ENCODE data around the gene YWHAQ.
A peak's percentile ranks its signal among the peaks of the same experiment; 100 is the strongest.
"Not testable (repeated sequence)": the region's sequence is repeated elsewhere in the genome, so short reads cannot be mapped to it uniquely, and the experiment has no call there.

Gene YWHAQ

DNA sequence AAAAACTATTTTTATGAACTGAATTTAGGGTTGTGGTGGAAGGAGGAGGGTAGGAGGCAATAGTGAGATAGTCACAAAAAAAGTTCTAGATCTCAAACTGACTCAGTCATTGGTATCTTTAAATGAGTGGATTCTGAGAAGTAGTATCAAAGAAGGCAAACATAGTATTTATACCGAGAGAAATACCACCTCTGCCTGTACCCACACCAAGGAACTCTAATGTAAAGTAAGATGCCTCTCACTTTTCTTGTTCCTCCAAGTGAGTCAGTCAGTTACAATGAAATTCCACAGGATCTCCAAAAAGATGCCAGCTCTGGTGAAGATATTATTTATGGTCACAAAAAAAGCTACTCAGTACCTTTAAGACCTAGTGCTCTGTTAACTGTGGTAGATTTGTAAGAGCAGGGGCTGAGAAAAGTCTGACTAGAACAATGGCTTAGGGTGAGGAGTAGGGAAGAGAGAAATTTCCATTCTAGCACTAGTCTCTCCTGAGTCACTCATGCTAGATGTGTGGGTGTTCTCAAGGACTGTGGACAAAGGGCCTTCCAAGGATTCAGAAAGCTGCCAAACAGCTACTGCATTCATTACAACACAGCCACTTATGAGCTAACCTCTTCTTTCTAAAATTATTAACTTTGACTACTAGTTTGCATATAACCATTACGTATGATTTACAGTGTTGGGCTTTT lies 36.3 kb downstream of the YWHAQ start:
- no peak for DNase-seq (ENCODE audit: low read depth in 2 of 3, low spot score in 1 of 3)

GRCh38 chr2:9593925-9594324 lies 36.9 kb downstream of the YWHAQ start:
- DNase-seq (ENCODE audit: low read depth in 2 of 3, low spot score in 1 of 3): no peak

GRCh38 chr2:9592699-9593098 lies 38.1 kb downstream of the YWHAQ start:
- no peak for DNase-seq (ENCODE audit: low read depth in 2 of 3, low spot score in 1 of 3)

- no peak for DNase-seq (ENCODE audit: low read depth in 2 of 3, low spot score in 1 of 3)
Measured at GRCh38 chr2:9590641-9591040, 40.2 kb downstream of the YWHAQ start.

DNA sequence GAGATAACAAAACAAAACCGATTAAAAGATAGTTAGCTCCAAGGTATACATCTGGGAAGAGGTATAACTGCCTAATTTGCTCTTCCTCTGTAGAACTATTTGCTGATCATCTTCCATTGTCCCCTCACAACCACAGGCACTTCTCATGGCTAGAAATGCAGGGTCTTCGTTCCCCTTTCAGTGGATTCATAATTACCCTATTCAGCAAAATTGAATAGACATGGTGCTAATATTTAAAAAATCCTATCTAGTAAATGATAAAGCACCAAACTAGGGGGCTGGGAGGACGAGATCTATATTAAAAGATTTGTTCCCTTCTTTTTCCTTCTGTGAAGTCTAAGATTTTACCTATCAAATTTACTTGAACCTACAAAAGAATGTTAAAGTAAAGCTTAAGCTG lies 44.3 kb downstream of the YWHAQ start:
- DNase-seq (ENCODE audit: low read depth in 2 of 3, low spot score in 1 of 3): no peak

GRCh38 chr2:9585486-9585885 lies 45.3 kb downstream of the YWHAQ start:
- DNase-seq (ENCODE audit: low read depth in 2 of 3, low spot score in 1 of 3): no peak

DNA sequence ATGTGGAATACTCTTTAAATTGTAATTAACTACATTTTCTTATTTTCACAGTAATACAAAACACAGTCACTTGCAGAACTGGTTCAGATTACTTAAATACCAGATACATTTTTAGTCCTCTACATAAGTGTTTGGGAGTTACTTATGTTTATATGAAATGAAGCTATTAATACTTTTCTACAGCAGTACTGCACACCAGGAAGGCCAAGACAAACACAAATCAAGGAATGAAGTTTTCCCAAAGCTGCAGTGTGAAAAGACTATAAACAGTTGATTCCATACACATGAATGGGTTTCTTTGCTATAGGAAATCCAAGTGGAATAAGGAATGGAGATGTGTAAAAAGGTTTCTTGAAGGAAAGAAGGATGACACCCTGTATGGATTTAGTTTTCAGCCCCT lies 45.9 kb downstream of the YWHAQ start:
- not testable (repeated sequence) for DNase-seq (ENCODE audit: low read depth in 2 of 3, low spot score in 1 of 3)

DNA sequence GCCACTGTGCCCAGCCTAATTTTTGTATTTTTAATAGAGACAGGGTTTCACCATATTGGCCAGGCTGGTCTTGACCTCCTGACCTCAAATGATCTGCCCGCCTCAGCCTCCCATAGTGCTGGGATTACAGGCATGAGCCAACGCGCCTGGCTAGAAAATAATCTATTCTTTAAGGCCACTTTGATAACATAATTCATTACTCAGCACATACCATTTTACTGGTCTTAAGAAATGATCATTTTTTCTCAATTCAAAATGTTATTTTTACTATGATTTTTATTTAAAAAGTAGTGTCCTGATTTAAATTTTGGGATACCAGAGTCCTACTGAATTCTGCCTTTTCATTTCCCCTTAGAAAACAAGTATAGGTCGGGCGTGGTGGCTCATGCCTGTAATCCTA lies 48.2 kb downstream of the YWHAQ start:
- DNase-seq (ENCODE audit: low read depth in 2 of 3, low spot score in 1 of 3): no peak

GRCh38 chr2:9578467-9579235 lies 52.1 kb downstream of the YWHAQ start:
- no peak for DNase-seq (ENCODE audit: low read depth in 2 of 3, low spot score in 1 of 3)

DNA sequence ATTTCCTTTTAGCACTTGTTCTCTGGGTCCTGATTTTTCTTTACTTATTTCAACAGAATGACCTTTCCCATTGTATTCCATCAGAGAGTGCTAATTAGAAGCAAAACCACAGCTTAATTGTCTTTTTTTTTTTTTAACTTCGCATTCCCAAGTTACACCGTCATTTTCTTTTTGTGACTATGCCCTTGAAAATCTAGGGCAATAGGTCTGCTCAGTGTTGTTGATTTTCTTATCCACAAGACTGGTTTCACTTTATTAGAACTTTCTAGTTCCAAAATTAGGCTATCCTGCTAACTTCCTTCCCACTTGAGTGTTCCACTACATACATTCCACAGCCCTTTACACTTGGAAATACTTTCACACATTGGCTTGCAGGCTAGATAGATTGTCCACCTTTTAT lies 56.5 kb downstream of the YWHAQ start:
- no peak for DNase-seq (ENCODE audit: low read depth in 2 of 3, low spot score in 1 of 3)

DNA sequence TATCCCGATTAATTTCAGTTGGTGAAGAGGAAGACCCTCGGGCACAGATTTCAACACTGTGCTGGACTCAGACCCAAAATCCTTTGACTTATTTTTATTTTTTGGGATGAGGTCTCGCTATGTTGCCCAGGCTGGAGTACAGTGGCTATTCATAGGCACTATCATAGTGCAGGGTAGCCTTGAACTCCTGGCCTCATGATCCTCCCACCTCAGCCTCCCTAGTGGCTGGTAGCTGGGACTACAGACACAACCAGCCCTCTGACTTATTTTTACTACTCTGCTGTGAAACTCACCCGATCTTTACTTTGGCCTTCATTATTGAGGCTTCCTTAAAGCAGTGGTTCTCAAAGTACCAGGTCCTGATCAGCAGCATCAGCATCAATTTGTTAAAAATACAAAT lies 57.0 kb downstream of the YWHAQ start:
- DNase-seq (ENCODE audit: low read depth in 2 of 3, low spot score in 1 of 3): no peak

DNA sequence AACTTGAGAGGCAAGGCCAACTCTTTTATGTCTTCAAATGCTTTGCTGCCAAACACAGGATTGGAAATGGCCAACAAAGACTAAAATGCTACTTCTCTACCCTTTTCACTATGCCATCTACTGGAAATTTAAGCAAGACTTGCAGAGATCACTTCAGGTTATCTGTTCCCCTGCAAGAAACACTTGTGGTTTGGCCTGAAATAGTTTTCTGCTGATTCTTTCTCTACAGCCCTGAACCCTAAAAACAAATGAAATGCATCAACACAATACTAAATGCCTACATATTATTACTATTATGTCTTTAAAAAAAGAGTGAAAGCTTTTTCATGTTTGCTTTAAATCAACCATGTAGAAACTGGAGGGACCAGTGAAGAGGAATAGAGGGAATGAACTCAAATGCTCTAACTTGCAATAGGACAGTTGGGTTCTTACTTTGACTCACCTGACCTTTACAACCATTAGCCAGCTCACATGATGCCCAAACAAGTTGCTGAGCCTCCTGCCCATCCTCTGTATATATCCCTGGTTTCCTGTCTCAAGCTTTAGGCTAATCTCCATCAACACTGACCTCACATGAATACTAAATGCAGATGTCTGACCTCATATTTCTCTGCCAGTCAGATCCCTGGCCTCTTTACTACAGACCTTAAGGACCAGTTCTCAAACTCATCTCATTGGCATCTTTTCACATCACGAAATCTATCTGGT lies 57.6 kb downstream of the YWHAQ start:
- DNase-seq (ENCODE audit: low read depth in 2 of 3, low spot score in 1 of 3): no peak

DNA sequence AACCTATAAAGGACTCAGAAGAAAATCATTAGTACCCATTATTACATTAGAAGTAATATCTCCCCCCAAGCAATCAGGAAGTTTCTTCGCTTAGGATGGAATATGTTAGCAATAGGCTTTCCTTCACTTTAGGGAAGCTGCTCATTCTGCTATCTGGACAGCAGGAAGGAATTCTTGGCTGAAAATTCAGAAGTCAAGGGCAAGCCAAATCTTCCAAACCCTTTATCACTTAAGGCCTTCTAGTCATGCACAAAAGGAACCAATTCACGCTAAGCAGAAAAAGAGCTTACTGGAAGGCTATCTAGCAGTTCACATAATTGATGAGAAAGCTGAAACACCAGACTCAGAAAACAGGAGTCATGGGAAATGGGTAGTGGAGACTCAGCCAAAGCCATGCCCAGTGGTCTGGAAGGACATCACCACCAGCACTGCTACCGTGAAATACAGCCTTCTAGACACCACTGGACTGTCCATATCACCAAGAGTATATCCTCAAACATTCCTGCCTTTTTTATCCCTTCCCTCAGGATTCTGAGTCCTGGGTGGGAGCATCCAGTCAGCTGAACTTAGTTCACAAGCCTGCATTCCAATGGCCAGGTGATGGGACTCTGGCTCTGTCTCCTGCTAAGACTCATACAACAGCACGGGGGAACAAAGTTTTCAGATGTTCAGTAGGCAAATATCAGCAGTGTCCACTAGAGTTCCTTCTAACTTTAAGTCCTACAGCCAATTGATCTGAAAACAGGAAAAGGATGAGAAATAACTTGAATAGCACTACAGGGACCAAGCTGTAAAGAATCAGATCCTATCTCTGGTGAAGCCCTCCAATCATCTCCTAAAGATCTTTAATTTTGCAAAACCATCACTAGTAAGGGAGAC lies 60.4 kb downstream of the YWHAQ start:
- no peak for DNase-seq (ENCODE audit: low read depth in 2 of 3, low spot score in 1 of 3)

- DNase-seq (ENCODE audit: low read depth in 2 of 3, low spot score in 1 of 3): no peak
Measured at GRCh38 chr2:9565436-9566153, 65.2 kb downstream of the YWHAQ start.

DNA sequence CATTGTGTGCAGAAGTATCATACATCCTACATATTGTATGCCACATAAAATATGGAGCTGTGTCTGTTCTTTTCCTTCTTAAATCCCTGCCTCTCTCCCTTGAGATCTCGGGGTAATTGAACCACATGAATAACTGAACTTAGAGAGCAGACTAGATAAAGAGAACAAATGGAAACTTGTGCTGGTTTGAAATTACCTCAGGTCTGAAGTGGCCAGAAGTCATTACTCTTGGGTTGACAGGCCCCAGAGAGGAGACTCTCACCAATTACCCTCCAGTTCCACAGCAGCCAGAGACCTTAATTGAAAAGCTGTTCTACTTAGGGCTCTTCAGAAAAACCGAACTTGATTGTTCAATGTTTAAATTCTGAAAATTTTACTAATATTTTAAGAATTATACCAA lies 70.2 kb downstream of the YWHAQ start:
- no peak for DNase-seq (ENCODE audit: low read depth in 2 of 3, low spot score in 1 of 3)

GRCh38 chr2:9558948-9559381 lies 71.8 kb downstream of the YWHAQ start:
- DNase-seq (ENCODE audit: low read depth in 2 of 3, low spot score in 1 of 3): no peak

- DNase-seq (ENCODE audit: low read depth in 2 of 3, low spot score in 1 of 3): no peak
Measured at GRCh38 chr2:9556121-9556743, 74.6 kb downstream of the YWHAQ start.

DNA sequence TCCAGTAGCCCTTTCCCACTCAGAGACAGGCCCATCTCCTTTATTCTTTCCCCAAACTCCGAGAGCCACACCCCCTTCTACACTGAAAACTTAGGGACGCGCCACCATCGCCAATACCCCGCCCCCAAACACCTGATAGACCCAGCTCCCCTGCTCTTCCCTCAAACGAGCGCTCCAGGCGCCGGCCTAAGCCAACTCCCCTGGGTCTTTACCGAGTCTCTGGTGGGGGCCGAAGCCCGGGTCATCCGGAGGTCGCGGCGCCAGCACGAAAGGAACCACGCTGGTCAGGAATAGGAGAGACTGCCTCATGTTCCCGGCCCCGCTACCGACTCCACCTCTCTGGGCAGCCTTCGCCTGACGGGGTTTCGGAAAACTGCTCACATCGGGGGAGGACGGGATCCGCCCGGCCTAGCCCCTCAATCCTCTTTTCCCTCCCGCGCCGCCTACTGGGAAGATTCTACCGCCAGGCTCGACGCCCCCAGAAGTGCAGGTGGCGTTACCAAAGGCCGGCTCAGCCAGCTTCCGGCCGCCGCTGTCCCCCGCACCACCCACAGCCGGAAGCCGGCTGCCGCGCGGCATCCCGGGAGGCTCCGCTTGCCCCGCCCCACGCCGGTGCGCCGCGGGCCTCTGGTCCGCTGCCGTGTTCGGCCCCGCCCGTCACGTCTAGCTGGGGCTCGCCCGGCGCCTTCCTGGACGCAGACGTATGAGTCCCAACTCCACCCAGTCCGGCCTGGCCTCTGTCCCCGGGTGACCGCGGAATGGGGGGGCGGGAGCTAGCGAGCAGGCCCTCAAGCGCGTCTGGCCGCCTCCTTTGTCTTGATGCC lies 75.3 kb downstream of the YWHAQ start, which contains the start of gene ADAM17:
ADAM17 (minus strand) TSS at position 534 of the 824 bp plus-strand sequence; CDS start at position 309, 225 bp downstream.
- DNase-seq (ENCODE audit: low read depth in 2 of 3, low spot score in 1 of 3): peak; percentile 71 to 85 (median 75)

GRCh38 chr2:9554921-9555296 lies 75.9 kb downstream of the YWHAQ start:
- no peak for DNase-seq (ENCODE audit: low read depth in 2 of 3, low spot score in 1 of 3)

Measured in stimulated activated CD4-positive, alpha-beta T cell treated with anti-CD3 and anti-CD28 coated beads, Interleukin-12 subunit alpha, Interleukin-12 subunit beta, amount 100 ng/mL, for 48 hours (primary cell).